Keratinocyte (primary cell): Measurements from ENCODE around the gene TREM2. TPM values are rescaled to one million over a fixed set of nuclear protein-coding genes. Genes with fewer than 3 reads are reported as not detected.

Experiments
- DNase-seq: peaks from one replicate; pipeline ENCODE4 v3.0.0-alpha.2; 2011; ENCODE audit warnings: low read depth, missing footprints, low spot score
- FAIRE-seq: peaks from 2 replicates; lab custom pipeline; 2011; peaks lifted over from hg19 to GRCh38; lab: Jason Lieb, UNC
- H2AFZ ChIP-seq: 2 replicates; pipeline ENCODE4 v1.6.0; 2012; ENCODE audit warnings: low read length, control low read depth, inconsistent platforms; ENCODE audit not compliant: control insufficient read depth
- H3K27ac ChIP-seq: 2 replicates; pipeline ENCODE4 v1.5.1; 2011; ENCODE audit warnings: low read length; ENCODE audit not compliant: control insufficient read depth, insufficient read depth
- H3K27me3 ChIP-seq: 3 replicates; pipeline ENCODE4 v1.6.0; 2011; ENCODE audit warnings: low read length; ENCODE audit not compliant: control insufficient read depth, insufficient read depth; ENCODE audit errors: extremely low read depth
- H3K36me3 ChIP-seq, 2 experiments: 2 replicates in 1 of 2; 3 replicates in 1 of 2; pipeline ENCODE4 v1.5.1; 2011; ENCODE audit warnings: low read length in 2 of 2, mild to moderate bottlenecking in 1 of 2; ENCODE audit not compliant: control insufficient read depth in 2 of 2, insufficient read depth in 2 of 2; ENCODE audit errors: extremely low read depth in 1 of 2
- H3K4me1 ChIP-seq: 3 replicates; pipeline ENCODE4 v1.5.1; 2011; ENCODE audit warnings: low read length; ENCODE audit not compliant: control insufficient read depth, insufficient read depth; ENCODE audit errors: extremely low read depth
- H3K4me2 ChIP-seq: 3 replicates; pipeline ENCODE4 v1.6.0; 2011; ENCODE audit warnings: low read depth, low read length; ENCODE audit not compliant: control insufficient read depth, insufficient read depth; ENCODE audit errors: extremely low read depth
- H3K4me3 ChIP-seq, 3 experiments: fragments of 200-600 bp in 1 of 3; sonication (generic) in 1 of 3; 2 replicates in 2 of 3; 3 replicates in 1 of 3; pipeline ENCODE4 v1.5.1; 2011 to 2016; ENCODE audit warnings: low read length in 3 of 3, mild to moderate bottlenecking in 3 of 3, control low read depth in 2 of 3, inconsistent platforms in 1 of 3, low read depth in 1 of 3, mixed read lengths in 1 of 3, mixed run types in 1 of 3, moderate library complexity in 1 of 3; ENCODE audit not compliant: control insufficient read depth in 2 of 3, insufficient read depth in 2 of 3; ENCODE audit errors: extremely low read depth in 1 of 3
- H3K79me2 ChIP-seq: 2 replicates; pipeline ENCODE4 v1.6.0; 2012; ENCODE audit warnings: low read length; ENCODE audit not compliant: control insufficient read depth, insufficient read depth
- H3K9ac ChIP-seq: 3 replicates; pipeline ENCODE4 v1.6.0; 2011; ENCODE audit warnings: low read length; ENCODE audit not compliant: control insufficient read depth, insufficient read depth; ENCODE audit errors: extremely low read depth
- H3K9me1 ChIP-seq: 3 replicates; pipeline ENCODE4 v1.6.0; 2011; ENCODE audit warnings: low read length; ENCODE audit not compliant: control insufficient read depth, insufficient read depth; ENCODE audit errors: extremely low read depth
- H3K9me3 ChIP-seq: 2 replicates; pipeline ENCODE4 v1.5.1; 2012; ENCODE audit warnings: low read depth, low read length; ENCODE audit not compliant: control insufficient read depth
- H4K20me1 ChIP-seq: 3 replicates; pipeline ENCODE4 v1.6.0; 2011; ENCODE audit warnings: low read length; ENCODE audit not compliant: control insufficient read depth, insufficient read depth; ENCODE audit errors: extremely low read depth
- CTCF ChIP-seq, 3 experiments: IDR thresholded peaks in 1 of 3; conservative IDR thresholded peaks in 1 of 3; optimal IDR thresholded peaks in 1 of 3; 2 replicates in 2 of 3; 3 replicates in 1 of 3; pipeline versions ENCODE3 to v1.5.1; 2011; ENCODE audit warnings: low read length in 3 of 3, mild to moderate bottlenecking in 3 of 3, moderate library complexity in 2 of 3, control low read depth in 1 of 3, inconsistent platforms in 1 of 3; ENCODE audit not compliant: insufficient read depth in 2 of 3; ENCODE audit errors: extremely low read depth in 1 of 3
- EZH2 ChIP-seq: IDR thresholded peaks from one replicate; pipeline ENCODE4 v1.6.1; 2012; ENCODE audit warnings: inconsistent platforms, mild to moderate bottlenecking, low read length, moderate library complexity
- dilution Hi-C: fragments of 300-500 bp; cut with MboI; formaldehyde crosslinking; loops from one replicate; pipeline ENCODE4 v1.7.0; 2020; ENCODE audit warnings: low sequenced_read_pairs; ENCODE audit not compliant: extremely low pct_ligation_motif_present
- polyA plus RNA-seq, 5 experiments: library from polyadenylated mRNA; depleted of rRNA in 3 of 5; stranded (reverse) in 3 of 5; stranded (forward) in 1 of 5; unstranded in 1 of 5; fragments of >200 nt; gene quantifications; 1 replicate in 1 of 5; 2 replicates in 3 of 5; 3 replicates in 1 of 5; pipeline versions ENCODE4 v1.2.1 to v1.2.3, GENCODE V29; 2011 to 2012; ENCODE audit warnings: missing spikeins in 2 of 5, low read depth in 1 of 5, low replicate concordance in 1 of 5

The TREM2 gene
- polyA plus RNA-seq, 1 donor (not counting 4 experiments of a cell fraction or from before 2014, with no cell fraction given) = 4.0 TPM

- Histone ChIP-seq H3K9ac (no peak overlapping the region), H4K20me1 (no peaks in the 10 kb centered on the region), H3K79me2 (no peaks in the 10 kb centered on the region), H3K27ac (no peak overlapping the region), H3K36me3 (no peaks in the 10 kb centered on the region), H3K4me1 (peaks cover 21% of the 10 kb centered on the region), H3K27me3 (no peaks in the 10 kb centered on the region), H3K9me1 (no peaks in the 10 kb centered on the region), H3K4me3 (no peak overlapping the region), H3K9me3 (no peaks in the 10 kb centered on the region), H2AFZ (no peak overlapping the region), H3K4me2 (peak overlapping the region; percentile 17)
- no peak for FAIRE-seq
- DNase-seq = no peak
- dilution Hi-C loops = no loop called here
- TF ChIP-seq CTCF (optimal IDR thresholded peaks at IDR 0.05 in 1 of 3, IDR thresholded peaks at IDR 0.05 in 1 of 3, conservative IDR thresholded peaks at IDR 0.05 in 1 of 3; ENCODE audit: extremely low read depth in 1 of 3, insufficient read depth in 2 of 3, low read length in 3 of 3) = no peak
- no peak for TF ChIP-seq EZH2
These were observed 9.5 kb downstream of the TREM2 start for GRCh38 chr6:41153451-41153850.

GRCh38 chr6:41150671-41151070 is 12.2 kb downstream of the TREM2 start:
- H4K20me1 ChIP-seq = no peaks in the 10 kb centered on the region
- no peak overlapping the region for H3K4me3 ChIP-seq
- no peak overlapping the region for H2AFZ ChIP-seq
- H3K9ac ChIP-seq = no peak overlapping the region
- dilution Hi-C loops = no loop called here
- no peaks in the 10 kb centered on the region for H3K36me3 ChIP-seq
- H3K4me1 ChIP-seq = peaks cover 12% of the 10 kb centered on the region
- H3K79me2 ChIP-seq = no peaks in the 10 kb centered on the region
- H3K9me3 ChIP-seq = no peaks in the 10 kb centered on the region
- FAIRE-seq (peak; percentile 20), DNase-seq (no peak)
- no peak overlapping the region for H3K4me2 ChIP-seq
- H3K27ac ChIP-seq = no peak overlapping the region
- TF ChIP-seq CTCF (optimal IDR thresholded peaks at IDR 0.05 in 1 of 3, IDR thresholded peaks at IDR 0.05 in 1 of 3, conservative IDR thresholded peaks at IDR 0.05 in 1 of 3; ENCODE audit: extremely low read depth in 1 of 3, insufficient read depth in 2 of 3, low read length in 3 of 3) (peak; percentile 16 to 78 (median 29)), EZH2 (no peak)
- no peaks in the 10 kb centered on the region for H3K27me3 ChIP-seq
- H3K9me1 ChIP-seq = no peaks in the 10 kb centered on the region
